HG02884 (cell line): Measurements from ENCODE around the gene FOXJ3.

Experiments used
- ATAC-seq: cut with Tn5 transposase; IDR thresholded peaks from one replicate; pipeline ENCODE4 v1.9.1; 2021; ENCODE audit warnings: mild to moderate bottlenecking, moderate library complexity; ENCODE audit not compliant: unreplicated experiment

FOXJ3 gene

GRCh38 chr1:42195841-42196240 is 139.2 kb downstream of the FOXJ3 start:
- ATAC-seq, result no peak

- no peak for ATAC-seq
Observed at GRCh38 chr1:42192106-42192505, 142.9 kb downstream of the FOXJ3 start.

GRCh38 chr1:42191319-42191718 is 143.7 kb downstream of the FOXJ3 start:
- ATAC-seq, result no peak

- ATAC-seq, result no peak
Observed at GRCh38 chr1:42189931-42190853, 144.8 kb downstream of the FOXJ3 start.

GRCh38 chr1:42186152-42186551 is 148.9 kb downstream of the FOXJ3 start:
- no peak for ATAC-seq

- no peak for ATAC-seq
Observed at GRCh38 chr1:42184616-42185015, 150.4 kb downstream of the FOXJ3 start.

- ATAC-seq, result no peak
Observed at GRCh38 chr1:42183957-42184268, 151.1 kb downstream of the FOXJ3 start.

GRCh38 chr1:42183210-42183956 is 151.7 kb downstream of the FOXJ3 start:
- ATAC-seq, result no peak

GRCh38 chr1:42181687-42182086 is 153.3 kb downstream of the FOXJ3 start:
- no peak for ATAC-seq

GRCh38 chr1:42179900-42180329 is 155.1 kb downstream of the FOXJ3 start:
- ATAC-seq, result no peak

GRCh38 chr1:42179275-42179674 is 155.8 kb downstream of the FOXJ3 start:
- no peak for ATAC-seq

- ATAC-seq, result no peak
Observed at GRCh38 chr1:42178249-42178648, 156.8 kb downstream of the FOXJ3 start.

- no peak for ATAC-seq
Observed at GRCh38 chr1:42177541-42177981, 157.5 kb downstream of the FOXJ3 start.

- ATAC-seq, result no peak
Observed at GRCh38 chr1:42176902-42177519, 158.0 kb downstream of the FOXJ3 start.

- ATAC-seq, result no peak
Observed at GRCh38 chr1:42175314-42176054, 159.6 kb downstream of the FOXJ3 start.

GRCh38 chr1:42173961-42174735 is 160.9 kb downstream of the FOXJ3 start:
- ATAC-seq, result no peak

GRCh38 chr1:42173155-42173933 is 161.7 kb downstream of the FOXJ3 start:
- no peak for ATAC-seq

GRCh38 chr1:42172381-42173133 is 162.5 kb downstream of the FOXJ3 start:
- ATAC-seq, result no peak
